HepG2 (cell line): Measurements from ENCODE around the gene PCDHGB7. TPM values are rescaled to one million over a fixed set of nuclear protein-coding genes. Genes with fewer than 3 reads are reported as not detected.

Experiments used
- ATAC-seq: fragments of 200-7000 bp; cut with Tn5 transposase; 3 replicates; pipeline ENCODE4 v1.9.1; 2020; ENCODE audit warnings: mild to moderate bottlenecking, moderate library complexity
- BruUV-seq: library from RNA; stranded (reverse); fragments of 400-500 nt; replicated peaks from 2 replicates; lab custom pipeline; 2021; lab: Mats Ljungman, UMichigan
- CTCF ChIA-PET: fragments of 300-600 bp; formaldehyde crosslinking; extraction: SDS; loops from one replicate; lab custom pipeline; 2021; ENCODE audit warnings: low total read pairs, inconsistent platforms, low intra/inter-chr PET ratio; lab: Yijun Ruan, JAX
- POLR2A ChIA-PET: fragments of 350-600 bp; sonication (Branson Sonifier 250); formaldehyde crosslinking; loops from one replicate; lab custom pipeline; 2020; ENCODE audit warnings: antibody characterized with exemption, inconsistent platforms; lab: Yijun Ruan, JAX
- DNase-seq: peaks from one replicate; pipeline ENCODE4 v3.0.0-alpha.2; 2015; ENCODE audit warnings: low spot score
- FAIRE-seq: peaks from 3 replicates; lab custom pipeline; 2011; peaks lifted over from hg19 to GRCh38; lab: Jason Lieb, UNC
- H2AFZ ChIP-seq: one replicate; pipeline ENCODE4 v1.6.1; 2011; ENCODE audit warnings: low read length, inconsistent platforms
- H3K27ac ChIP-seq: fragments of 300-600 bp; 3 replicates; pipeline ENCODE4 v1.8.0; 2011; ENCODE audit warnings: mixed run types, mild to moderate bottlenecking, mixed read lengths, low read length, inconsistent platforms; ENCODE audit not compliant: insufficient read depth; ENCODE audit errors: extremely low read length
- H3K27me3 ChIP-seq, 2 experiments: fragments of 200-600 bp in 1 of 2; 2 replicates in 1 of 2; 3 replicates in 1 of 2; pipeline versions ENCODE4 v1.6.0 to v1.8.0; 2011; ENCODE audit warnings: low read length in 2 of 2, mild to moderate bottlenecking in 2 of 2, moderate library complexity in 2 of 2, inconsistent platforms in 1 of 2; ENCODE audit not compliant: insufficient read depth in 2 of 2, control insufficient read depth in 1 of 2
- H3K36me3 ChIP-seq, 2 experiments: fragments of 200-600 bp in 1 of 2; replicated peaks in 1 of 2; 2 replicates in 1 of 2; 3 replicates in 1 of 2; pipeline versions ENCODE4 v1.5.1 to v1.8.0; 2011; ENCODE audit warnings: low read length in 2 of 2, inconsistent platforms in 1 of 2; ENCODE audit not compliant: insufficient read depth in 2 of 2, control insufficient read depth in 1 of 2
- H3K4me1 ChIP-seq: 2 replicates; pipeline ENCODE4 v1.5.1; 2012; ENCODE audit warnings: low read length, inconsistent platforms; ENCODE audit not compliant: insufficient read depth
- H3K4me2 ChIP-seq: 2 replicates; pipeline ENCODE4 v1.6.0; 2011; ENCODE audit warnings: low read depth, low read length, inconsistent platforms
- H3K4me3 ChIP-seq, 3 experiments: fragments of 200-600 bp in 1 of 3; sonication (generic), shearing (Covaris generic) in 1 of 3; replicated peaks in 1 of 3; 2 replicates each; pipeline ENCODE4 v1.5.1; 2011 to 2016; ENCODE audit warnings: low read length in 3 of 3, inconsistent platforms in 2 of 3, low read depth in 2 of 3, mild to moderate bottlenecking in 2 of 3, control low read depth in 1 of 3, mixed read lengths in 1 of 3; ENCODE audit not compliant: insufficient read depth in 1 of 3
- H3K79me2 ChIP-seq: one replicate; pipeline ENCODE4 v1.6.1; 2011; ENCODE audit warnings: low read length, inconsistent platforms; ENCODE audit not compliant: insufficient read depth
- H3K9ac ChIP-seq: 2 replicates; pipeline ENCODE4 v1.6.0; 2011; ENCODE audit warnings: mild to moderate bottlenecking, low read depth, low read length, inconsistent platforms; ENCODE audit not compliant: insufficient read depth
- H3K9me3 ChIP-seq: 2 replicates; pipeline ENCODE4 v1.5.1; 2012; ENCODE audit warnings: mild to moderate bottlenecking, low read length
- H4K20me1 ChIP-seq: 2 replicates; pipeline ENCODE4 v1.6.0; 2011; ENCODE audit warnings: inconsistent platforms, mild to moderate bottlenecking, low read length, moderate library complexity; ENCODE audit not compliant: insufficient read depth
- BHLHE40 ChIP-seq: IDR thresholded peaks from 2 replicates; pipeline ENCODE4 v1.6.1; 2011; ENCODE audit warnings: low read length, improper control_type of control experiment
- EED ChIP-seq: sonication (generic); formaldehyde crosslinking; IDR thresholded peaks from 2 replicates; pipeline ENCODE4 v1.5.0; 2020; ENCODE audit warnings: mild to moderate bottlenecking, missing genetic modification reagents
- ETS1 ChIP-seq: sonication (generic); formaldehyde crosslinking; IDR thresholded peaks from 2 replicates; pipeline ENCODE4 v1.4.0; 2020; ENCODE audit warnings: missing genetic modification reagents
- FOXK1 ChIP-seq: sonication (generic); formaldehyde crosslinking; IDR thresholded peaks from 2 replicates; pipeline ENCODE4 v1.4.0; 2020; ENCODE audit warnings: low read depth, missing genetic modification reagents, borderline replicate concordance
- PTBP1 ChIP-seq: fragments of 200-400 bp; formaldehyde crosslinking; IDR thresholded peaks from 2 replicates; pipeline ENCODE4 v1.6.1; 2018; ENCODE audit warnings: low read length, low read depth; ENCODE audit not compliant: poor library complexity, severe bottlenecking
- REL ChIP-seq: sonication (generic); formaldehyde crosslinking; conservative IDR thresholded peaks from 2 replicates; pipeline ENCODE4 v1.8.0; 2022; ENCODE audit warnings: mild to moderate bottlenecking, missing genetic modification reagents, moderate library complexity
- RNF2 ChIP-seq: fragments of 450-650 bp; conservative IDR thresholded peaks from 2 replicates; pipeline ENCODE4 v1.6.1; 2016; ENCODE audit warnings: low read depth
- WGBS: methylation state at CpG from one replicate; pipeline ENCODE4 v1.1.6; 2017; ENCODE audit warnings: low lambda C conversion rate; 5-methylcytosine and 5-hydroxymethylcytosine counted together
- in situ Hi-C: cut with HindIII; loops from 2 replicates; pipeline ENCODE4 v1.10.0; 2017; ENCODE audit warnings: low pct_unique_long_range_greater_than_20kb; ENCODE audit not compliant: extremely low pct_ligation_motif_present
- intact Hi-C: fragments of 100-400 bp; cut with micrococcal nuclease; formaldehyde crosslinking; loops from one replicate; pipeline ENCODE4 v1.10.0; 2022; ENCODE audit not compliant: unreplicated experiment
- polyA plus RNA-seq, 8 experiments: library from polyadenylated mRNA; depleted of rRNA in 3 of 8; stranded (reverse) in 7 of 8; unstranded in 1 of 8; fragments of >200 nt; fragmentation: Illumina TruSeq in 4 of 8; extraction: Trizol in 4 of 8; gene quantifications; 2 replicates each; pipeline versions ENCODE4 v1.2.1 to v1.2.3, GENCODE V29; 2011 to 2016; ENCODE audit warnings: low read depth in 4 of 8, missing spikeins in 1 of 8, mixed read lengths in 1 of 8; ENCODE audit not compliant: insufficient read depth in 1 of 8
- total RNA-seq, 5 experiments: library from RNA; depleted of rRNA; stranded (reverse); fragments of >200 nt; fragmentation: Illumina TruSeq; extraction: Trizol; gene quantifications; 2 replicates each; pipeline ENCODE4 v1.2.3, GENCODE V29; 2016; ENCODE audit warnings: low read depth in 1 of 5

The PCDHGB7 gene
- total and polyA plus RNA-seq, 2 of the 13 experiments (the other 11 are each of a cell fraction or from before 2014, with no cell fraction given), result 0.08 to 0.18 TPM

- Histone ChIP-seq H3K4me3 (no peak overlapping the region), H3K9me3 (no peaks in the 10 kb centered on the region; the same call in 1 of the 2 replicates), H2AFZ (no peak overlapping the region), H3K4me1 (peaks cover 1% of the 10 kb centered on the region; the same call in 1 of the 2 replicates), H4K20me1 (no peaks in the 10 kb centered on the region), H3K4me2 (no peak overlapping the region), H3K36me3 (no peaks in the 10 kb centered on the region), H3K79me2 (no peaks in the 10 kb centered on the region), H3K27me3 (no peaks in the 10 kb centered on the region), H3K27ac (no peak overlapping the region), H3K9ac (no peak overlapping the region)
- WGBS, result 68% methylated on average over 17 of the region's 21 CpGs
- DNase-seq (no peak), FAIRE-seq (no peak), ATAC-seq (no peak)
- CTCF ChIA-PET, result no interaction called here
- POLR2A ChIA-PET, result no interaction called here
- in situ Hi-C loops, result no loop called here
- no peak for TF ChIP-seq RNF2
- TF ChIP-seq EED (CRISPR knock-in tag), result no peak
- TF ChIP-seq PTBP1, result no peak
- TF ChIP-seq ETS1, result no peak
- no peak for TF ChIP-seq REL (CRISPR knock-in tag)
- no peak for TF ChIP-seq FOXK1 (CRISPR knock-in tag)
- TF ChIP-seq BHLHE40, result no peak
- BruUV-seq, result no TSS peak
- intact Hi-C loops, result no loop called here
These were observed 34.1 kb upstream of the PCDHGB7 start for GRCh38 chr5:141383345-141383744.
